ENCODE data around the gene CACNG7. TPM values are rescaled to one million over a fixed set of nuclear protein-coding genes. Genes with fewer than 3 reads are reported as not detected.

The CACNG7 gene
- total and polyA plus RNA-seq, 2 donors, result 0.09 to 0.26 TPM

GRCh38 chr19:53905787-53906186 is 3.3 kb upstream of the CACNG7 start:
- WGBS, result 50% methylated on average over 1 of the region's 1 CpG
- Histone ChIP-seq H3K27ac (ENCODE audit: low read depth) (no peak overlapping the region), H3K4me3 (ENCODE audit: low read depth, low read length) (no peak overlapping the region), H3K4me1 (ENCODE audit: insufficient read depth) (no peaks in the 10 kb centered on the region), H3K36me3 (ENCODE audit: insufficient read depth) (no peaks in the 10 kb centered on the region)
- DNase-seq (ENCODE audit: extremely low spot score), result no peak

GRCh38 chr19:53906211-53907192 is 2.6 kb upstream of the CACNG7 start:
- Histone ChIP-seq H3K4me1 (ENCODE audit: insufficient read depth) (no peaks in the 10 kb centered on the region), H3K36me3 (ENCODE audit: insufficient read depth) (no peaks in the 10 kb centered on the region)
- WGBS, result 12% methylated on average over 48 of the region's 48 CpGs

DNA sequence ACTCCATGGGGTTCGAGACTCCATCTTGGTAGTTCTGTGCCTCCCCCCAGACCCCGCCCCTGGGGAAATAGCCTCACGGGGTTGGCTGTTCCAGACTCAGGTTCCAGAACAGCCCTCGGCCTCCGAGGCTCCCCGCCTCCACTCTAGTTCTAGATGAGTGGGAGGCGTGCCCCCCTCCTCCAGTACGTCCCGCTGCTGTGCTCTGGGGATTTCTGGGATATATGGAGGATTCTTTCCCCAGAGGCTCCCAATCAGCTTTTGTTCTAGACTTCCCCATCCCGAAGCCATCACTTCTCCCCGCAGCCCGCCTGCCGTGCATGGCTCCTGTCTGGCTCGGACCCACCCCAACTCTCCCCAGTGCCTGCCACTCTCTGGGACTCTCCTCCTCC is 1.9 kb upstream of the CACNG7 start:
- no peaks in the 10 kb centered on the region for H3K36me3 ChIP-seq (ENCODE audit: insufficient read depth)
- H3K4me3 ChIP-seq (ENCODE audit: low read depth, low read length), result no peak overlapping the region
- no peaks in the 10 kb centered on the region for H3K4me1 ChIP-seq (ENCODE audit: insufficient read depth)
- WGBS, result 27% methylated on average over 14 of the region's 14 CpGs
- H3K27ac ChIP-seq (ENCODE audit: low read depth), result no peak overlapping the region
- DNase-seq (ENCODE audit: extremely low spot score), result no peak

More at GRCh38 chr19:53906211-53907192, 2.6 kb upstream of the CACNG7 start:
- Histone ChIP-seq H3K27ac (ENCODE audit: low read depth) (no peak overlapping the region), H3K4me3 (ENCODE audit: low read depth, low read length) (no peak overlapping the region)
- DNase-seq (ENCODE audit: extremely low spot score), result no peak

DNA sequence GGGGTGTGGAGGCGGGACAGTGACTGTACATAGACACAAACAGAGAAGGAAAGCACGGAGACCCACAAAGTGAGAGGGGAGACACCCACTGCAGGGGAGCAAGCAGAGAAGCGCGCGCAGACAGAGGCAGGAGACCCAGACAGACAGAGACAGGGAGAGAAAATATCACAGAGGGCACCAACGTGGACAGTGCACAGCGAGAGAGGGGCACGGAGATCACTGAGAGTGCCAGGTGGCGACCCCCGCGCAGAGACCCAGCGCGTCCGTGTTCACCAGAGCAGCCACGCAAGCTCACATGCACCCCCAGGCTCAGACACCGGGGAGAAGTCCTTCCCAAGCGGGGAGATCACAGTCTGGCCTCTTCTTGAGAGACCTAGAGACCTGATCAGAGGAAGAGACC is 1.4 kb upstream of the CACNG7 start:
- Histone ChIP-seq H3K4me3 (ENCODE audit: low read depth, low read length) (no peak overlapping the region), H3K36me3 (ENCODE audit: insufficient read depth) (no peaks in the 10 kb centered on the region), H3K27ac (ENCODE audit: low read depth) (no peak overlapping the region), H3K4me1 (ENCODE audit: insufficient read depth) (no peaks in the 10 kb centered on the region)
- DNase-seq (ENCODE audit: extremely low spot score), result no peak
- WGBS, result 15% methylated on average over 17 of the region's 17 CpGs

DNA sequence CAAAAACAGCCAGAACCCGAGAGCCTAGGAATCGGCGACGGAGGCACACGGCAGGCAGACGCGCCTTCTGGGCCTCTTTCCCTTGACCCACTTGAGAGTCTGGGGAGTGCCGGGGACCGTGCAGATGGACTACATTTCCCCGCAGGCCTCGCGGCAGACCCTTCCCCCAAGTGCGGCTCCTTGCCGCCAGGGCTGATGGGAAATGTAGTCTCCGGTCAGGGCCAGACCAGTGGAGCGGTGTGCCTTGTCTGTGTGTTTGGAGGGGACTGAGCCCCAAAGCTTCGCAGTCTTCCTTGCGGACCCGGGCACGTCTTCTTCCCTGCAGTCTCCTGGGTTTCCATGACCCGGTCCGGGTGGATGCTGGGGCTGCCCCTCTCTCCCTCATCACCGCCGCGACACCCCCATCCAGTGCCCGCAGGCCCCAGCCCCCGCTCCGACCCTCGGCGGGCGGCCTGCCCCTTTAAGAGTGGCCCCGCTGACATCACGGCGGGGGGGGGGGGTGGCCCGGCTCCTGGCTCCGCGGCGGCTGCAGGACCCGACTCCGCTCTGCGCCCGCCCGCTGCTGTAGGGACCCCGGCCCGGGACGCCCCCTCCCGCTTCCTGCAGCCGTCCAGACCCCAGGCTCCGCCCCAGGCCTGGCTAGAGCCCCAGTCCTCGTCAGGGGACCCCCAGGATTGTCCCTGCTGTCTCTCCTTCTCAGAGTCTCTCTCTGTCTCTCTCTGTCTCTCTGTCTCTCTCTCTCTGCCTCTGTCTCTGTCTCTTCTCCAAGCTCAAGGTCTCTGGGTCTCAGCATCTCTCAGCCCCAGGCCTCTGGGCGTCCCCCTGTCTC is 758 bp upstream of the CACNG7 start:
- H3K4me1 ChIP-seq (ENCODE audit: insufficient read depth), result no peaks in the 10 kb centered on the region
- no peak overlapping the region for H3K4me3 ChIP-seq (ENCODE audit: low read depth, low read length)
- DNase-seq (ENCODE audit: extremely low spot score), result no peak
- no peak overlapping the region for H3K27ac ChIP-seq (ENCODE audit: low read depth)
- WGBS, result 2% methylated on average over 51 of the region's 51 CpGs
- no peaks in the 10 kb centered on the region for H3K36me3 ChIP-seq (ENCODE audit: insufficient read depth)

GRCh38 chr19:53909471-53910169 is 542 bp downstream of the CACNG7 start:
- no peak for DNase-seq (ENCODE audit: extremely low spot score)
- no peaks in the 10 kb centered on the region for H3K36me3 ChIP-seq (ENCODE audit: insufficient read depth)
- no peak overlapping the region for H3K27ac ChIP-seq (ENCODE audit: low read depth)
- 2% methylated on average over 47 of the region's 47 CpGs for WGBS
- H3K4me3 ChIP-seq (ENCODE audit: low read depth, low read length), result no peak overlapping the region
- H3K4me1 ChIP-seq (ENCODE audit: insufficient read depth), result no peaks in the 10 kb centered on the region

DNA sequence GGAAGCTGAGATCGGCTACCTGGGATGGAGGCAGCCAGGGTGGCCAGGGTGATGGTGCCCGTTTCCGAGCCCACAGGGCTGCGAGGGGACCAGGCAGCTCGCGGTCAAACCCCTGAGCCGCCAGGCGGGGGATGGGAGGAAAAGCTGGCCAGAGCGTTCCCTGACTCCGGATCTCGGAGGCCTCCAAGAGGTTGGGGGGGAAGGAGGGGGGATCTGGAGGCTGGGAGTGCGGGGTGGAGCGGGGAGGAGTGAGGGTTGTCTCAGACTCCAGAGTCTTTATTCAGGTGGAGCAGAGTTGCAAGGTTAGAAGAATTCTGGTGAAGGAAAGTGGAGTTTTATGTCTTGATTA is 1.1 kb downstream of the CACNG7 start:
- Histone ChIP-seq H3K36me3 (ENCODE audit: insufficient read depth) (no peaks in the 10 kb centered on the region), H3K27ac (ENCODE audit: low read depth) (no peak overlapping the region), H3K4me1 (ENCODE audit: insufficient read depth) (no peaks in the 10 kb centered on the region), H3K4me3 (ENCODE audit: low read depth, low read length) (no peak overlapping the region)
- under 1% methylated on average over 13 of the region's 13 CpGs for WGBS
- no peak for DNase-seq (ENCODE audit: extremely low spot score)

- Histone ChIP-seq H3K4me3 (ENCODE audit: low read depth, low read length) (no peak overlapping the region), H3K27ac (ENCODE audit: low read depth) (no peak overlapping the region), H3K4me1 (ENCODE audit: insufficient read depth) (no peaks in the 10 kb centered on the region), H3K36me3 (ENCODE audit: insufficient read depth) (no peaks in the 10 kb centered on the region)
- WGBS, result 65% methylated on average over 18 of the region's 18 CpGs
- no peak for DNase-seq (ENCODE audit: extremely low spot score)
Measured at GRCh38 chr19:53912653-53913052, 3.6 kb downstream of the CACNG7 start.

DNA sequence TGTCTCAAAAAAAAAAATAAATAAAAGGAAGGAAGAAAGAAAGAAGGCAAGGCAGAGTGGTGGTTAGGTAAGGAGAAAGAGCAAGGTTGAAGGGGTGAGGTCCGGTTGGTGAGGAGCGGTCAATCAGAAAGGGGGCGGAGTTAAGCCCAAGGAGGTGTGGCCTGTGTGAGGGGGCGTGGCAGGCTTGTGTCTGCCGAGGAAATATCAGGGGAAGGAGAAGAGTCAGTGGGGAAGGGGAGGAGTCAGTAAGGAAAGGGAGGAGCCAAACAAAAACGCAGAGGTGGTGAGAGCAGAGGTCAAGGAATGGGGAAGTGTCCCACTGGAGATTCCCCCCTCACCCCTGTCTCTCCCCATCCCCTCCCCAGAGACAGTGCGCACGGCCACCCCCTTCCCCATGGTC is 5.9 kb downstream of the CACNG7 start:
- Histone ChIP-seq H3K4me1 (ENCODE audit: insufficient read depth) (no peaks in the 10 kb centered on the region), H3K27ac (ENCODE audit: low read depth) (no peak overlapping the region), H3K4me3 (ENCODE audit: low read depth, low read length) (no peak overlapping the region), H3K36me3 (ENCODE audit: insufficient read depth) (no peaks in the 10 kb centered on the region)
- DNase-seq (ENCODE audit: extremely low spot score), result no peak
- 62% methylated on average over 8 of the region's 8 CpGs for WGBS

GRCh38 chr19:53916004-53916403 is 6.9 kb downstream of the CACNG7 start:
- Histone ChIP-seq H3K4me1 (ENCODE audit: insufficient read depth) (no peaks in the 10 kb centered on the region), H3K4me3 (ENCODE audit: low read depth, low read length) (no peak overlapping the region), H3K36me3 (ENCODE audit: insufficient read depth) (no peaks in the 10 kb centered on the region), H3K27ac (ENCODE audit: low read depth) (no peak overlapping the region)
- 77% methylated on average over 6 of the region's 6 CpGs for WGBS
- no peak for DNase-seq (ENCODE audit: extremely low spot score)

GRCh38 chr19:53917356-53917755 is 8.3 kb downstream of the CACNG7 start:
- Histone ChIP-seq H3K36me3 (ENCODE audit: insufficient read depth) (no peaks in the 10 kb centered on the region), H3K27ac (ENCODE audit: low read depth) (no peak overlapping the region), H3K4me1 (ENCODE audit: insufficient read depth) (no peaks in the 10 kb centered on the region), H3K4me3 (ENCODE audit: low read depth, low read length) (no peak overlapping the region)
- no peak for DNase-seq (ENCODE audit: extremely low spot score)
- 85% methylated on average over 7 of the region's 7 CpGs for WGBS

DNA sequence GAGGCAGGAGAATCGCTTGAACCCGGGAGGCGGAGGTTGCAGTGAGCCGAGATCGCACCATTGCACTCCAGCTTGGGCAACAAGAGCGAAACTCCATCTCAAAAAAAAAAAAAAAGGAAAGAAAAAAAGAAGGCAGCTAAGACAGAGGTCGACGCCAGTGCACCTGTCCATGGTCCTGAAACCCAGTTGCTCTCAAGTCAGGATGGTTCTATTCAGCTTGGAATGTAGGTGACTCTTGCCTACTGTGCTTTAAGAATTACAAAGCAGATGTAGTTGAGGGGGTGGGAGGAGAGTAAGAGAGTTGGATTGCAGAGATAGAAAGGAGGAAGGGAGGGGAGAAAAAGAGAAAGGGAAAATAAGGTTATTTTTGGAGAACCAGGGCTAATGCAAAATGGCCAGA is 18.7 kb downstream of the CACNG7 start:
- 25% methylated on average over 7 of the region's 8 CpGs for WGBS
- H3K4me3 ChIP-seq (ENCODE audit: low read depth, low read length), result no peak overlapping the region
- no peaks in the 10 kb centered on the region for H3K36me3 ChIP-seq (ENCODE audit: insufficient read depth)
- no peaks in the 10 kb centered on the region for H3K4me1 ChIP-seq (ENCODE audit: insufficient read depth)
- H3K27ac ChIP-seq (ENCODE audit: low read depth), result no peak overlapping the region
- no peak for DNase-seq (ENCODE audit: extremely low spot score)

DNA sequence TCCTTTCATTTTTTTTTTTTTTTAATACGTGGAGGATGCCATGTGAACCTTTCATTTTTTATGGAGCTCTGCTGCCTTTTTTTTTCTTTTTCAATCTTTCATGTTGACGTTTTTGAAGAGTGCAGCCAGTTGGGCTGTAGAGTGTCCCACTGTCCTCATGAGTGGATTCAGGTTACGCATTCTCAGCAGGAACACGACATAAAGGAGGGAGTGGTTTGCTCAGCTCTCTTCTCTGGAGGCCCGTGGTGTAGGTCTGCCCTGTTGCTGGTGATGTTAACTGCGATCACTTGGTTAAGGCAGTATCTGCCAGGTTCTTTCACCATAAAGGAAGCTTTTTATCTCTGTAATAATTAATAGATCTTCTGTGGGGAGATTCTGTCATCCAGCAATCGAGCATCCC is 27.0 kb downstream of the CACNG7 start:
- no peaks in the 10 kb centered on the region for H3K36me3 ChIP-seq (ENCODE audit: insufficient read depth)
- no peak overlapping the region for H3K4me3 ChIP-seq (ENCODE audit: low read depth, low read length)
- WGBS, result 49% methylated on average over 7 of the region's 7 CpGs
- no peaks in the 10 kb centered on the region for H3K4me1 ChIP-seq (ENCODE audit: insufficient read depth)
- H3K27ac ChIP-seq (ENCODE audit: low read depth), result no peak overlapping the region
- no peak for DNase-seq (ENCODE audit: extremely low spot score)
